GM23338 (cell line): ENCODE measurements around the gene EQTN. TPM values are rescaled to one million over a fixed set of nuclear protein-coding genes. Genes with fewer than 3 reads are reported as not detected.

Experiments used
- ATAC-seq: fragments of 200-7000 bp; cut with Tn5 transposase; 3 replicates; pipeline ENCODE4 v1.9.1; 2020
- DNase-seq: peaks from one replicate; pipeline ENCODE4 v3.0.0-alpha.2; 2015; ENCODE audit warnings: low spot score
- H2AFZ ChIP-seq: fragments of 200-600 bp; sonication (generic); 2 replicates; pipeline ENCODE4 v1.8.0; 2016; ENCODE audit warnings: antibody characterized with exemption, mild to moderate bottlenecking, moderate library complexity
- H3F3A ChIP-seq: fragments of 200-600 bp; sonication (generic); replicated peaks from 2 replicates; pipeline ENCODE4 v1.8.0; 2017; ENCODE audit warnings: antibody characterized with exemption, mixed run types, low read depth
- H3K27ac ChIP-seq: fragments of 200-600 bp; sonication (generic); 2 replicates; pipeline ENCODE4 v1.6.1; 2016; ENCODE audit warnings: low read depth
- H3K27me3 ChIP-seq: fragments of 200-600 bp; sonication (generic); 2 replicates; pipeline ENCODE4 v1.8.0; 2016; ENCODE audit warnings: mild to moderate bottlenecking, mixed run types, moderate library complexity; ENCODE audit not compliant: insufficient read depth
- H3K36me3 ChIP-seq: fragments of 200-600 bp; sonication (generic); 2 replicates; pipeline ENCODE4 v1.8.0; 2016; ENCODE audit warnings: mild to moderate bottlenecking; ENCODE audit not compliant: insufficient read depth
- H3K4me1 ChIP-seq: fragments of 200-600 bp; sonication (generic); 2 replicates; pipeline ENCODE4 v1.8.0; 2016; ENCODE audit warnings: mild to moderate bottlenecking, moderate library complexity; ENCODE audit not compliant: insufficient read depth
- H3K4me2 ChIP-seq: fragments of 200-600 bp; sonication (generic); 2 replicates; pipeline ENCODE4 v1.7.1; 2017; ENCODE audit warnings: mixed run types
- H3K4me3 ChIP-seq: fragments of 200-600 bp; sonication (generic); 2 replicates; pipeline ENCODE4 v1.6.1; 2016; ENCODE audit warnings: mixed run types
- H3K79me2 ChIP-seq: fragments of 200-600 bp; sonication (generic); replicated peaks from 2 replicates; pipeline ENCODE4 v1.8.0; 2017; ENCODE audit warnings: mild to moderate bottlenecking; ENCODE audit not compliant: insufficient read depth
- H3K9me2 ChIP-seq: fragments of 200-600 bp; sonication (generic); 2 replicates; pipeline ENCODE4 v1.8.0; 2017; ENCODE audit not compliant: insufficient read depth
- H4K20me1 ChIP-seq: fragments of 200-600 bp; sonication (generic); replicated peaks from 2 replicates; pipeline ENCODE4 v1.8.0; 2017; ENCODE audit warnings: mild to moderate bottlenecking; ENCODE audit not compliant: insufficient read depth
- H3K27ac Mint-ChIP-seq: 2 replicates; pipeline ENCODE4 v1.8.0; 2020; ENCODE audit warnings: inconsistent platforms, mild to moderate bottlenecking, moderate library complexity, mixed read lengths
- H3K27me3 Mint-ChIP-seq: 3 replicates; pipeline ENCODE4 v1.8.0; 2022; ENCODE audit warnings: low read depth, mild to moderate bottlenecking, moderate library complexity, mixed read lengths, inconsistent platforms; ENCODE audit not compliant: insufficient read depth, poor library complexity
- H3K36me3 Mint-ChIP-seq: 3 replicates; pipeline ENCODE4 v1.8.0; 2021; ENCODE audit warnings: low read depth, mild to moderate bottlenecking, inconsistent platforms, moderate library complexity, mixed read lengths
- H3K4me1 Mint-ChIP-seq: 3 replicates; pipeline ENCODE4 v1.8.0; 2020; ENCODE audit warnings: mild to moderate bottlenecking, inconsistent platforms, mixed read lengths
- H3K4me3 Mint-ChIP-seq: 3 replicates; pipeline ENCODE4 v1.8.0; 2021; ENCODE audit warnings: moderate library complexity, mild to moderate bottlenecking, inconsistent platforms, mixed read lengths
- H3K9me3 Mint-ChIP-seq: 3 replicates; pipeline ENCODE4 v1.8.0; 2020; ENCODE audit warnings: moderate library complexity, mild to moderate bottlenecking, inconsistent platforms, mixed read lengths
- CREB1 ChIP-seq: fragments of 250-450 bp; sonication (Bioruptor Pico); IDR thresholded peaks from 2 replicates; pipeline ENCODE4 v1.5.0; 2020; ENCODE audit warnings: low read depth, mild to moderate bottlenecking, moderate library complexity
- CTCF ChIP-seq, 2 experiments: fragments of 200-600 bp in 1 of 2; sonication (generic) in 1 of 2; conservative IDR thresholded peaks; 2 replicates each; pipeline versions ENCODE4 v1.5.1 to v1.6.1; 2016 to 2017; ENCODE audit warnings: antibody characterized with exemption in 2 of 2, low read depth in 2 of 2, mild to moderate bottlenecking in 2 of 2, moderate library complexity in 1 of 2
- EZH2 ChIP-seq: fragments of 200-600 bp; sonication (generic); IDR thresholded peaks from one replicate; pipeline ENCODE4 v1.8.0; 2017; ENCODE audit warnings: antibody characterized with exemption, mild to moderate bottlenecking, low read depth; ENCODE audit not compliant: unreplicated experiment
- EZH2phosphoT487 ChIP-seq: fragments of 200-600 bp; sonication (generic); IDR thresholded peaks from one replicate; pipeline ENCODE4 v1.8.1; 2018; ENCODE audit warnings: antibody characterized with exemption; ENCODE audit not compliant: unreplicated experiment
- JUNB ChIP-seq: IDR thresholded peaks from one replicate; pipeline ENCODE4 v1.6.1; 2016; ENCODE audit warnings: antibody characterized with exemption; ENCODE audit not compliant: unreplicated experiment
- NANOG ChIP-seq: IDR thresholded peaks from 2 replicates; pipeline ENCODE4 v1.6.1; 2016; ENCODE audit warnings: antibody characterized with exemption, borderline replicate concordance
- POLR2AphosphoS5 ChIP-seq: IDR thresholded peaks from 2 replicates; pipeline ENCODE4 v1.6.1; 2016; ENCODE audit warnings: antibody characterized with exemption, low read depth
- REST ChIP-seq: IDR thresholded peaks from one replicate; pipeline ENCODE4 v1.6.1; 2018; ENCODE audit warnings: antibody characterized with exemption; ENCODE audit not compliant: unreplicated experiment
- STAT1 ChIP-seq: IDR thresholded peaks from one replicate; pipeline ENCODE4 v1.6.1; 2016; ENCODE audit warnings: antibody characterized with exemption; ENCODE audit not compliant: unreplicated experiment
- ZNF114 ChIP-seq: fragments of 250-450 bp; sonication (Bioruptor Pico); IDR thresholded peaks from 2 replicates; pipeline ENCODE4 v1.5.0; 2020; ENCODE audit warnings: mild to moderate bottlenecking, moderate library complexity
- ZNF331 ChIP-seq: fragments of 250-450 bp; sonication (Bioruptor Pico); IDR thresholded peaks from 2 replicates; pipeline ENCODE4 v1.5.0; 2020; ENCODE audit warnings: low read depth, mild to moderate bottlenecking, moderate library complexity
- polyA plus RNA-seq: library from polyadenylated mRNA; unstranded; fragments of >200 nt; fragmentation: Nextera tagmentation; extraction: Ambion mirVana; gene quantifications from 2 replicates; pipeline ENCODE4 v1.2.1, GENCODE V29; 2016
- total RNA-seq: library from RNA; depleted of rRNA; stranded (reverse); fragments of >200 nt; shearing (Covaris generic); gene quantifications from 2 replicates; pipeline ENCODE4 v1.2.3, GENCODE V29; 2014
- TF ChIP-seq, protein P1 (sequence below): IDR thresholded peaks from 2 replicates; pipeline ENCODE4 v1.6.1; 2016; ENCODE audit warnings: antibody characterized with exemption
- TF ChIP-seq, protein P2 (sequence below): fragments of 250-450 bp; sonication (Bioruptor Pico); IDR thresholded peaks from 2 replicates; pipeline ENCODE4 v1.5.0; 2020; ENCODE audit warnings: mild to moderate bottlenecking, moderate library complexity

The EQTN gene
- total and polyA plus RNA-seq, 2 experiments from 2014 or later: 0.24 TPM; not detected in 1

- Histone ChIP-seq H3K27me3 (no peaks in the 10 kb centered on the region), H3K36me3 (no peaks in the 10 kb centered on the region), H3K27ac (no peak overlapping the region), H3K4me1 (peaks cover 15% of the 10 kb centered on the region), H3K4me3 (no peak overlapping the region), H3K4me2 (no peak overlapping the region), H3K9me2 (peaks cover 16% of the 10 kb centered on the region; the same call in 1 of the 2 replicates), H4K20me1 (no peaks in the 10 kb centered on the region), H3F3A (no peaks in the 10 kb centered on the region), H2AFZ (no peak overlapping the region), H3K79me2 (no peaks in the 10 kb centered on the region)
- Mint-ChIP-seq H3K4me3 (no peak overlapping the region), H3K27me3 (peaks cover 10% of the 10 kb centered on the region), H3K4me1 (peaks cover 14% of the 10 kb centered on the region), H3K9me3 (peaks cover 25% of the 10 kb centered on the region), H3K27ac (no peak overlapping the region), H3K36me3 (peaks cover 27% of the 10 kb centered on the region)
- ATAC-seq: no peak
- TF ChIP-seq CREB1 (no peak), STAT1 (no peak), JUNB (no peak), REST (no peak), EZH2 (no peak), NANOG (no peak), CTCF (conservative IDR thresholded peaks at IDR 0.05; ENCODE audit: low read depth in 2 of 2) (no peak), ZNF114 (CRISPR knock-in tag) (no peak), POLR2AphosphoS5 (no peak), EZH2phosphoT487 (no peak), ZNF331 (CRISPR knock-in tag) (no peak)
- TF ChIP-seq, protein P1, sequence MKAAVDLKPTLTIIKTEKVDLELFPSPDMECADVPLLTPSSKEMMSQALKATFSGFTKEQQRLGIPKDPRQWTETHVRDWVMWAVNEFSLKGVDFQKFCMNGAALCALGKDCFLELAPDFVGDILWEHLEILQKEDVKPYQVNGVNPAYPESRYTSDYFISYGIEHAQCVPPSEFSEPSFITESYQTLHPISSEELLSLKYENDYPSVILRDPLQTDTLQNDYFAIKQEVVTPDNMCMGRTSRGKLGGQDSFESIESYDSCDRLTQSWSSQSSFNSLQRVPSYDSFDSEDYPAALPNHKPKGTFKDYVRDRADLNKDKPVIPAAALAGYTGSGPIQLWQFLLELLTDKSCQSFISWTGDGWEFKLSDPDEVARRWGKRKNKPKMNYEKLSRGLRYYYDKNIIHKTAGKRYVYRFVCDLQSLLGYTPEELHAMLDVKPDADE: no peak
- TF ChIP-seq, protein P2, sequence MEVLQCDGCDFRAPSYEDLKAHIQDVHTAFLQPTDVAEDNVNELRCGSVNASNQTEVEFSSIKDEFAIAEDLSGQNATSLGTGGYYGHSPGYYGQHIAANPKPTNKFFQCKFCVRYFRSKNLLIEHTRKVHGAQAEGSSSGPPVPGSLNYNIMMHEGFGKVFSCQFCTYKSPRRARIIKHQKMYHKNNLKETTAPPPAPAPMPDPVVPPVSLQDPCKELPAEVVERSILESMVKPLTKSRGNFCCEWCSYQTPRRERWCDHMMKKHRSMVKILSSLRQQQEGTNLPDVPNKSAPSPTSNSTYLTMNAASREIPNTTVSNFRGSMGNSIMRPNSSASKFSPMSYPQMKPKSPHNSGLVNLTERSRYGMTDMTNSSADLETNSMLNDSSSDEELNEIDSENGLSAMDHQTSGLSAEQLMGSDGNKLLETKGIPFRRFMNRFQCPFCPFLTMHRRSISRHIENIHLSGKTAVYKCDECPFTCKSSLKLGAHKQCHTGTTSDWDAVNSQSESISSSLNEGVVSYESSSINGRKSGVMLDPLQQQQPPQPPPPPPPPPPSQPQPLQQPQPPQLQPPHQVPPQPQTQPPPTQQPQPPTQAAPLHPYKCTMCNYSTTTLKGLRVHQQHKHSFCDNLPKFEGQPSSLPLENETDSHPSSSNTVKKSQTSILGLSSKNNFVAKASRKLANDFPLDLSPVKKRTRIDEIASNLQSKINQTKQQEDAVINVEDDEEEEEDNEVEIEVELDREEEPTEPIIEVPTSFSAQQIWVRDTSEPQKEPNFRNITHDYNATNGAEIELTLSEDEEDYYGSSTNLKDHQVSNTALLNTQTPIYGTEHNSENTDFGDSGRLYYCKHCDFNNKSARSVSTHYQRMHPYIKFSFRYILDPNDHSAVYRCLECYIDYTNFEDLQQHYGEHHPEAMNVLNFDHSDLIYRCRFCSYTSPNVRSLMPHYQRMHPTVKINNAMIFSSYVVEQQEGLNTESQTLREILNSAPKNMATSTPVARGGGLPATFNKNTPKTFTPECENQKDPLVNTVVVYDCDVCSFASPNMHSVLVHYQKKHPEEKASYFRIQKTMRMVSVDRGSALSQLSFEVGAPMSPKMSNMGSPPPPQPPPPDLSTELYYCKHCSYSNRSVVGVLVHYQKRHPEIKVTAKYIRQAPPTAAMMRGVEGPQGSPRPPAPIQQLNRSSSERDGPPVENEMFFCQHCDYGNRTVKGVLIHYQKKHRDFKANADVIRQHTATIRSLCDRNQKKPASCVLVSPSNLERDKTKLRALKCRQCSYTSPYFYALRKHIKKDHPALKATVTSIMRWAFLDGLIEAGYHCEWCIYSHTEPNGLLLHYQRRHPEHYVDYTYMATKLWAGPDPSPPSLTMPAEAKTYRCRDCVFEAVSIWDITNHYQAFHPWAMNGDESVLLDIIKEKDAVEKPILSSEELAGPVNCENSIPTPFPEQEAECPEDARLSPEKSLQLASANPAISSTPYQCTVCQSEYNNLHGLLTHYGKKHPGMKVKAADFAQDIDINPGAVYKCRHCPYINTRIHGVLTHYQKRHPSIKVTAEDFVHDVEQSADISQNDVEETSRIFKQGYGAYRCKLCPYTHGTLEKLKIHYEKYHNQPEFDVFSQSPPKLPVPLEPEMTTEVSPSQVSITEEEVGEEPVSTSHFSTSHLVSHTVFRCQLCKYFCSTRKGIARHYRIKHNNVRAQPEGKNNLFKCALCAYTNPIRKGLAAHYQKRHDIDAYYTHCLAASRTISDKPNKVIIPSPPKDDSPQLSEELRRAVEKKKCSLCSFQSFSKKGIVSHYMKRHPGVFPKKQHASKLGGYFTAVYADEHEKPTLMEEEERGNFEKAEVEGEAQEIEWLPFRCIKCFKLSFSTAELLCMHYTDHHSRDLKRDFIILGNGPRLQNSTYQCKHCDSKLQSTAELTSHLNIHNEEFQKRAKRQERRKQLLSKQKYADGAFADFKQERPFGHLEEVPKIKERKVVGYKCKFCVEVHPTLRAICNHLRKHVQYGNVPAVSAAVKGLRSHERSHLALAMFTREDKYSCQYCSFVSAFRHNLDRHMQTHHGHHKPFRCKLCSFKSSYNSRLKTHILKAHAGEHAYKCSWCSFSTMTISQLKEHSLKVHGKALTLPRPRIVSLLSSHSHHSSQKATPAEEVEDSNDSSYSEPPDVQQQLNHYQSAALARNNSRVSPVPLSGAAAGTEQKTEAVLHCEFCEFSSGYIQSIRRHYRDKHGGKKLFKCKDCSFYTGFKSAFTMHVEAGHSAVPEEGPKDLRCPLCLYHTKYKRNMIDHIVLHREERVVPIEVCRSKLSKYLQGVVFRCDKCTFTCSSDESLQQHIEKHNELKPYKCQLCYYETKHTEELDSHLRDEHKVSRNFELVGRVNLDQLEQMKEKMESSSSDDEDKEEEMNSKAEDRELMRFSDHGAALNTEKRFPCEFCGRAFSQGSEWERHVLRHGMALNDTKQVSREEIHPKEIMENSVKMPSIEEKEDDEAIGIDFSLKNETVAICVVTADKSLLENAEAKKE (CRISPR knock-in tag): no peak
- DNase-seq: no peak
Measured at GRCh38 chr9:27304521-27304920, 7.6 kb upstream of the EQTN start.
